Left ventricle myocardium inferior (tissue), 1 donor: ENCODE data around the gene GNB1L. TPM values are rescaled to one million over a fixed set of nuclear protein-coding genes. Genes with fewer than 3 reads are reported as not detected.

ENCODE experiments used
- DNase-seq: peaks from one replicate; pipeline ENCODE4 v3.0.0-alpha.2; 2020
- H3K27ac ChIP-seq: fragments of 200-600 bp; replicated peaks from 2 replicates; pipeline ENCODE4 v1.8.0; 2021
- H3K27me3 ChIP-seq: fragments of 200-600 bp; 2 replicates; pipeline ENCODE4 v1.8.0; 2021; ENCODE audit warnings: low read depth
- H3K36me3 ChIP-seq: fragments of 200-600 bp; 2 replicates; pipeline ENCODE4 v1.8.0; 2021
- H3K4me1 ChIP-seq: fragments of 200-600 bp; 2 replicates; pipeline ENCODE4 v1.8.0; 2021
- H3K4me3 ChIP-seq: fragments of 200-600 bp; 2 replicates; pipeline ENCODE4 v1.8.0; 2021; ENCODE audit warnings: mild to moderate bottlenecking, moderate library complexity
- H3K9me3 ChIP-seq: fragments of 200-600 bp; replicated peaks from 2 replicates; pipeline ENCODE4 v1.8.0; 2021
- intact Hi-C: fragments of 100-400 bp; cut with micrococcal nuclease; formaldehyde crosslinking; loops from one replicate; pipeline ENCODE4 v1.11.0; 2022
- total RNA-seq: library from RNA; stranded (reverse); fragmentation: NEBNext Ultra II Directional; extraction: Animal tissue kit (Norgen Biotek cat#: 25700); gene quantifications from one replicate; pipeline ENCODE4 v1.2.1, GENCODE V29; 2021
- TF ChIP-seq, protein P1 (sequence below): fragments of 200-600 bp; IDR thresholded peaks from 2 replicates; pipeline ENCODE4 v1.8.0; 2021; ENCODE audit warnings: antibody characterized with exemption, mild to moderate bottlenecking, borderline replicate concordance
- donor health status: DM: no; HTN: yes; CAD: no; lungs with severe emphysema.

The GNB1L gene
- total RNA-seq, 1 donor from 2014 or later, result 2.9 TPM

GRCh38 chr22:19812910-19813309, 41.8 kb downstream of the GNB1L start:
- H3K4me3 ChIP-seq, result no peak overlapping the region
- H3K27ac ChIP-seq, result no peak overlapping the region
- H3K4me1 ChIP-seq, result peaks cover 6% of the 10 kb centered on the region
- no peaks in the 10 kb centered on the region for H3K27me3 ChIP-seq
- H3K36me3 ChIP-seq, result no peaks in the 10 kb centered on the region
- intact Hi-C loops, result no loop called here
- H3K9me3 ChIP-seq, result no peaks in the 10 kb centered on the region
- TF ChIP-seq, protein P1, sequence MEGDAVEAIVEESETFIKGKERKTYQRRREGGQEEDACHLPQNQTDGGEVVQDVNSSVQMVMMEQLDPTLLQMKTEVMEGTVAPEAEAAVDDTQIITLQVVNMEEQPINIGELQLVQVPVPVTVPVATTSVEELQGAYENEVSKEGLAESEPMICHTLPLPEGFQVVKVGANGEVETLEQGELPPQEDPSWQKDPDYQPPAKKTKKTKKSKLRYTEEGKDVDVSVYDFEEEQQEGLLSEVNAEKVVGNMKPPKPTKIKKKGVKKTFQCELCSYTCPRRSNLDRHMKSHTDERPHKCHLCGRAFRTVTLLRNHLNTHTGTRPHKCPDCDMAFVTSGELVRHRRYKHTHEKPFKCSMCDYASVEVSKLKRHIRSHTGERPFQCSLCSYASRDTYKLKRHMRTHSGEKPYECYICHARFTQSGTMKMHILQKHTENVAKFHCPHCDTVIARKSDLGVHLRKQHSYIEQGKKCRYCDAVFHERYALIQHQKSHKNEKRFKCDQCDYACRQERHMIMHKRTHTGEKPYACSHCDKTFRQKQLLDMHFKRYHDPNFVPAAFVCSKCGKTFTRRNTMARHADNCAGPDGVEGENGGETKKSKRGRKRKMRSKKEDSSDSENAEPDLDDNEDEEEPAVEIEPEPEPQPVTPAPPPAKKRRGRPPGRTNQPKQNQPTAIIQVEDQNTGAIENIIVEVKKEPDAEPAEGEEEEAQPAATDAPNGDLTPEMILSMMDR, result no peak
- no peak for DNase-seq

GRCh38 chr22:19811811-19812771, 42.6 kb downstream of the GNB1L start:
- Histone ChIP-seq H3K27me3 (no peaks in the 10 kb centered on the region), H3K9me3 (no peaks in the 10 kb centered on the region), H3K36me3 (no peaks in the 10 kb centered on the region), H3K27ac (no peak overlapping the region), H3K4me3 (no peak overlapping the region), H3K4me1 (peaks cover 6% of the 10 kb centered on the region)
- TF ChIP-seq, protein P1, result no peak
- intact Hi-C loops, result no loop called here
- DNase-seq, result no peak

- TF ChIP-seq, protein P1, result no peak
- no peak for DNase-seq
- Histone ChIP-seq H3K36me3 (no peaks in the 10 kb centered on the region), H3K27me3 (no peaks in the 10 kb centered on the region), H3K4me3 (no peak overlapping the region), H3K27ac (no peak overlapping the region), H3K9me3 (no peaks in the 10 kb centered on the region), H3K4me1 (peaks cover 6% of the 10 kb centered on the region)
- intact Hi-C loops, result no loop called here
Measured at GRCh38 chr22:19811211-19811621, 43.5 kb downstream of the GNB1L start.

DNA sequence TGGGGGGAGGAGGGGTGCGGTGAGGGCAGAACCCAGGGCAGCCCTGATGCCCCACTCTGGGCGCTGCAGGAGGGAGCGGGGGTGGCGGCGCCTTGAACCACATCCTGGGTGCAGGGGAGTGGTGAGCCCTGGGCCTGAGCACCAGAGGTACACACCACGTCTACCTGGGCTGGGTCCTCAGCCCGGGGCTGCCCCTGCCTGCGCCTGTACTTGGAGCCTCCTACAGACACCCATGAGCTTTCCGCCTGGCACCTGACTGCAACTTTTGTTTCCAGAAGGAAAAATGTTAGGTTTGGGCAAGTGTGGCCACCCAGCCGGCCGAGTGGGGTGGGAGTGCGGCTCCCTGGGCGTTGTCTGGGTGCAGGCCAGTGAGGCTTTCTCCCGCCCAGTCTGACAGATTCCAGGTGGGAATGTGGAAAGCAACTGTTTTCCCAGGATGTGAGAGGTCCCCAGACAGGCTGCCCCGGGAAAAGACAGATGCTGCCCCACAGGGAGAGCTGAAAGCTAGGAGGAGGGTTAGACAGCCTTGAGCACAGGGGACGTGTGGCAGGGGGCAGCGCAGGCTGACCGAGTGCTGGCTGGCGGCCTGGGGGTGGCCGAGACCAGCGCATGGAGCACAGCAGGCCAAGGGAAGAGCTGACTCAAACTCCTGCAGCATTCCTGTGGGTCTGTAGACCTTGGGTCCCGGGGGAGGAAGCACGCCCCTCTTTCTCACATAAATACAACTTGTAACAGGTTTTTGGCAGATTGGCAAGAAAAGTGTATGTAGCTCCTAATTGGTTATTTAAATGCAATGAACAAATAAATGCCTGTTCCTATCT, 44.1 kb downstream of the GNB1L start:
- Histone ChIP-seq H3K4me3 (no peak overlapping the region), H3K36me3 (no peaks in the 10 kb centered on the region), H3K9me3 (no peaks in the 10 kb centered on the region), H3K4me1 (peaks cover 6% of the 10 kb centered on the region), H3K27ac (no peak overlapping the region), H3K27me3 (no peaks in the 10 kb centered on the region)
- DNase-seq, result no peak
- TF ChIP-seq, protein P1, result no peak
- intact Hi-C loops, result no loop called here

GRCh38 chr22:19809741-19810140, 44.9 kb downstream of the GNB1L start:
- no peak for DNase-seq
- Histone ChIP-seq H3K4me3 (no peak overlapping the region), H3K27me3 (no peaks in the 10 kb centered on the region), H3K9me3 (no peaks in the 10 kb centered on the region), H3K36me3 (no peaks in the 10 kb centered on the region), H3K27ac (no peak overlapping the region), H3K4me1 (peaks cover 6% of the 10 kb centered on the region)
- TF ChIP-seq, protein P1, result no peak
- intact Hi-C loops, result no loop called here
